ENCODE data around the gene JARID2.

The JARID2 gene

GRCh38 chr6:15435468-15435867 is 189.6 kb downstream of the JARID2 start:
- Mint-ChIP-seq H3K36me3 (peaks cover 3% of the 10 kb centered on the region), H3K9me3 (ENCODE audit: low read depth) (no peaks in the 10 kb centered on the region), H3K4me1 (ENCODE audit: low read depth) (peaks cover 97% of the 10 kb centered on the region), H3K27ac (peak overlapping the region; percentile 79), H3K4me3 (no peak overlapping the region), H3K27me3 (no peaks in the 10 kb centered on the region)

GRCh38 chr6:15436451-15436850 is 190.6 kb downstream of the JARID2 start:
- Mint-ChIP-seq H3K27ac (no peak overlapping the region), H3K36me3 (peaks cover 3% of the 10 kb centered on the region), H3K27me3 (no peaks in the 10 kb centered on the region), H3K4me3 (peak overlapping the region; percentile 17), H3K9me3 (ENCODE audit: low read depth) (no peaks in the 10 kb centered on the region), H3K4me1 (ENCODE audit: low read depth) (peaks cover 97% of the 10 kb centered on the region)

- Mint-ChIP-seq H3K36me3 (peaks cover 3% of the 10 kb centered on the region), H3K27ac (peak overlapping the region; percentile 54), H3K4me3 (no peak overlapping the region), H3K9me3 (ENCODE audit: low read depth) (no peaks in the 10 kb centered on the region), H3K4me1 (ENCODE audit: low read depth) (peaks cover 90% of the 10 kb centered on the region), H3K27me3 (no peaks in the 10 kb centered on the region)
These were observed 191.3 kb downstream of the JARID2 start for GRCh38 chr6:15437090-15437635.

- Mint-ChIP-seq H3K9me3 (ENCODE audit: low read depth) (no peaks in the 10 kb centered on the region), H3K36me3 (peaks cover 5% of the 10 kb centered on the region), H3K4me3 (peak overlapping the region; percentile 27), H3K4me1 (ENCODE audit: low read depth) (peaks cover 79% of the 10 kb centered on the region), H3K27me3 (no peaks in the 10 kb centered on the region), H3K27ac (peak overlapping the region; percentile 64)
These were observed 193.6 kb downstream of the JARID2 start for GRCh38 chr6:15439410-15440025.

- Mint-ChIP-seq H3K27ac (peak overlapping the region; percentile 64), H3K27me3 (no peaks in the 10 kb centered on the region), H3K4me3 (no peak overlapping the region), H3K4me1 (ENCODE audit: low read depth) (peaks cover 78% of the 10 kb centered on the region), H3K9me3 (ENCODE audit: low read depth) (no peaks in the 10 kb centered on the region), H3K36me3 (peaks cover 3% of the 10 kb centered on the region)
These were observed 194.2 kb downstream of the JARID2 start for GRCh38 chr6:15440040-15440439.

- no peaks in the 10 kb centered on the region for H3K27me3 Mint-ChIP-seq
- peaks cover 78% of the 10 kb centered on the region for H3K4me1 Mint-ChIP-seq (ENCODE audit: low read depth)
- no peak overlapping the region for H3K27ac Mint-ChIP-seq
- H3K36me3 Mint-ChIP-seq, result peaks cover 3% of the 10 kb centered on the region
- H3K9me3 Mint-ChIP-seq (ENCODE audit: low read depth), result no peaks in the 10 kb centered on the region
- no peak overlapping the region for H3K4me3 Mint-ChIP-seq
These were observed 195.5 kb downstream of the JARID2 start for GRCh38 chr6:15441215-15441868.

- H3K4me3 Mint-ChIP-seq, result no peak overlapping the region
- peaks cover 74% of the 10 kb centered on the region for H3K4me1 Mint-ChIP-seq (ENCODE audit: low read depth)
- peaks cover 3% of the 10 kb centered on the region for H3K36me3 Mint-ChIP-seq
- no peaks in the 10 kb centered on the region for H3K9me3 Mint-ChIP-seq (ENCODE audit: low read depth)
- H3K27me3 Mint-ChIP-seq, result no peaks in the 10 kb centered on the region
- no peak overlapping the region for H3K27ac Mint-ChIP-seq
These were observed 196.1 kb downstream of the JARID2 start for GRCh38 chr6:15441981-15442380.

- Mint-ChIP-seq H3K9me3 (ENCODE audit: low read depth) (no peaks in the 10 kb centered on the region), H3K27me3 (no peaks in the 10 kb centered on the region), H3K27ac (no peak overlapping the region), H3K36me3 (peaks cover 3% of the 10 kb centered on the region), H3K4me1 (ENCODE audit: low read depth) (peaks cover 74% of the 10 kb centered on the region), H3K4me3 (no peak overlapping the region)
These were observed 196.6 kb downstream of the JARID2 start for GRCh38 chr6:15442467-15442866.

- no peaks in the 10 kb centered on the region for H3K27me3 Mint-ChIP-seq
- peak overlapping the region; percentile 18 for H3K27ac Mint-ChIP-seq
These were observed 197.4 kb downstream of the JARID2 start for GRCh38 chr6:15443119-15443830.

GRCh38 chr6:15444081-15444731 is 198.3 kb downstream of the JARID2 start:
- Mint-ChIP-seq H3K27ac (no peak overlapping the region), H3K9me3 (ENCODE audit: low read depth) (no peaks in the 10 kb centered on the region), H3K27me3 (no peaks in the 10 kb centered on the region), H3K4me1 (ENCODE audit: low read depth) (peaks cover 71% of the 10 kb centered on the region), H3K4me3 (no peak overlapping the region), H3K36me3 (peaks cover 3% of the 10 kb centered on the region)

More at GRCh38 chr6:15443119-15443830, 197.4 kb downstream of the JARID2 start:
- H3K9me3 Mint-ChIP-seq (ENCODE audit: low read depth), result no peaks in the 10 kb centered on the region
- H3K4me3 Mint-ChIP-seq, result no peak overlapping the region
- peaks cover 3% of the 10 kb centered on the region for H3K36me3 Mint-ChIP-seq
- peaks cover 74% of the 10 kb centered on the region for H3K4me1 Mint-ChIP-seq (ENCODE audit: low read depth)

- H3K36me3 Mint-ChIP-seq, result peaks cover 3% of the 10 kb centered on the region
- no peaks in the 10 kb centered on the region for H3K27me3 Mint-ChIP-seq
- H3K4me1 Mint-ChIP-seq (ENCODE audit: low read depth), result peaks cover 68% of the 10 kb centered on the region
- no peak overlapping the region for H3K27ac Mint-ChIP-seq
- H3K4me3 Mint-ChIP-seq, result no peak overlapping the region
- no peaks in the 10 kb centered on the region for H3K9me3 Mint-ChIP-seq (ENCODE audit: low read depth)
These were observed 199.0 kb downstream of the JARID2 start for GRCh38 chr6:15444881-15445280.

GRCh38 chr6:15447546-15448267 is 201.8 kb downstream of the JARID2 start:
- H3K4me3 Mint-ChIP-seq, result no peak overlapping the region

GRCh38 chr6:15449011-15449410 is 203.1 kb downstream of the JARID2 start:
- H3K4me1 Mint-ChIP-seq (ENCODE audit: low read depth), result peaks cover 73% of the 10 kb centered on the region
- peaks cover 8% of the 10 kb centered on the region for H3K36me3 Mint-ChIP-seq
- no peaks in the 10 kb centered on the region for H3K27me3 Mint-ChIP-seq
- H3K4me3 Mint-ChIP-seq, result no peak overlapping the region
- H3K27ac Mint-ChIP-seq, result no peak overlapping the region
- no peaks in the 10 kb centered on the region for H3K9me3 Mint-ChIP-seq (ENCODE audit: low read depth)

More at GRCh38 chr6:15447546-15448267, 201.8 kb downstream of the JARID2 start:
- Mint-ChIP-seq H3K9me3 (ENCODE audit: low read depth) (no peaks in the 10 kb centered on the region), H3K4me1 (ENCODE audit: low read depth) (peaks cover 74% of the 10 kb centered on the region), H3K27me3 (no peaks in the 10 kb centered on the region), H3K36me3 (peaks cover 5% of the 10 kb centered on the region), H3K27ac (peak overlapping the region; percentile 48)

GRCh38 chr6:15451738-15452137 is 205.9 kb downstream of the JARID2 start:
- Mint-ChIP-seq H3K36me3 (peaks cover 14% of the 10 kb centered on the region), H3K27ac (peak overlapping the region; percentile 54), H3K4me3 (no peak overlapping the region), H3K4me1 (ENCODE audit: low read depth) (peaks cover 64% of the 10 kb centered on the region), H3K27me3 (no peaks in the 10 kb centered on the region), H3K9me3 (ENCODE audit: low read depth) (no peaks in the 10 kb centered on the region)

All from activated naive CD8-positive, alpha-beta T cell (primary cell).